Effector memory CD4-positive, alpha-beta T cell (primary cell): ENCODE measurements around the gene NUDT19.

Source experiments
- DNase-seq, 3 donors: peaks; one replicate each; pipeline ENCODE4 v3.0.0-alpha.2; 2020
- H3K27ac ChIP-seq: 2 replicates; pipeline ENCODE4 v1.7.0; 2013; ENCODE audit warnings: mild to moderate bottlenecking, low read length, moderate library complexity; ENCODE audit not compliant: insufficient read depth, poor library complexity, severe bottlenecking
- H3K27me3 ChIP-seq: replicated peaks from 2 replicates; pipeline ENCODE4 v1.7.0; 2013; ENCODE audit warnings: mild to moderate bottlenecking, low read length; ENCODE audit not compliant: insufficient read depth, control insufficient read depth, poor library complexity, severe bottlenecking
- H3K36me3 ChIP-seq: 2 replicates; pipeline ENCODE4 v1.7.0; 2013; ENCODE audit warnings: mild to moderate bottlenecking, low read length, moderate library complexity; ENCODE audit not compliant: control insufficient read depth, insufficient read depth
- H3K4me1 ChIP-seq: 2 replicates; pipeline ENCODE4 v1.7.0; 2013; ENCODE audit warnings: low read length, mild to moderate bottlenecking; ENCODE audit not compliant: control insufficient read depth, insufficient read depth, poor library complexity, severe bottlenecking
- H3K4me3 ChIP-seq: 2 replicates; pipeline ENCODE4 v1.7.0; 2013; ENCODE audit warnings: low read length, low read depth, mild to moderate bottlenecking; ENCODE audit not compliant: insufficient read depth, poor library complexity, severe bottlenecking
- H3K9me3 ChIP-seq: 2 replicates; pipeline ENCODE4 v1.7.0; 2013; ENCODE audit warnings: mild to moderate bottlenecking, low read length, moderate library complexity; ENCODE audit not compliant: control insufficient read depth

Gene NUDT19

DNA sequence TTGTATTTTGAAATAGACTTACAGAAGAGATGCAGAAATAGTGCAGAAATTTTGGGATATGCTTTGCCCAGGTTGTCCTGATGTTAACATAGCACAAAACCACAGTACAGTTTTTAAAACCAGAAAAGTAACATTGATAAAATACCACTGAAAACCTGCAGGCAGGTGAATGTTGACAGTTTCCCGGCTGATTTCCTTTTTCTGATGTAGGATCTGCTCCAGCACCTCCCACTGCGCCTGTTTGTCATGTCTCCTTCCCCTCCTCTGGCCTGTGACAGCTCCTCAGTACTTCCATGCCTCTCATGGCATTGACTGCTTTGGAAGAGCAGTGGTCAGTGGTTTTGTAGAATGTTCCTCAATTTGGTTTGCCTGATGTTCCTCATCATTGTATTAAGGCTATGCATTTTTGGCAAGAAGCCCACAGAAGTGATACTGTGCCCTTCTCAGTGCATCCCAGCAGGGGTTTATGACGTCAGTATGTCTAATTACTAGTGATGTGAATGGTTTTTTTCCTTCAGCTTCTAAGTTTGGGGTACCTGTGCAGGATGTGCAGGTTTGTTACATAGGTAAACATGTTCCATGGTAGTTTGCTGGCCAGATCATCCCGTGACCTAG, 58.9 kb downstream of the NUDT19 start:
- Histone ChIP-seq H3K27me3 (no peaks in the 10 kb centered on the region), H3K36me3 (no peaks in the 10 kb centered on the region), H3K27ac (no peak overlapping the region), H3K4me3 (no peak overlapping the region), H3K4me1 (peaks cover 2% of the 10 kb centered on the region), H3K9me3 (no peaks in the 10 kb centered on the region)
- DNase-seq = no peak

DNA sequence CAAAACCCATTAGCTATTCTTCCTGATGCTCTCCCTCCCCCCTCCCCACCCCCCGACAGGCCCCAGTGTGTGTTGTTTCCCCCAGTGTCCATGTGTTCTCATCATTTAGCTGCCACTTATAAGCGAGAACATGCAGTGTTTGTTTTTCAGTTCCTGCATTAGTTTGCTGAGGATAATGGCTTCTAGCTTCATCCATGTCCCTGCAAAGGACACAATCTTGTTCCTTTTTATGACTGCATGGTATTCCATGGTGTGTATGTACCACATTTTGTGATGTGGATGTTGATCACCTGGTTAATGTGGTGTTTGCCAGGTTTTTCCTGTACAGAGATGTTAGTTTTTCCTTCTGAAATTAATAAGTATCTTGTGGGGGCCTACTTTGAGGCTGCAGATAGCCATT, 59.4 kb downstream of the NUDT19 start:
- Histone ChIP-seq H3K36me3 (no peaks in the 10 kb centered on the region), H3K9me3 (no peaks in the 10 kb centered on the region), H3K4me3 (no peak overlapping the region), H3K4me1 (peaks cover 2% of the 10 kb centered on the region), H3K27me3 (no peaks in the 10 kb centered on the region), H3K27ac (no peak overlapping the region)
- no peak for DNase-seq

DNA sequence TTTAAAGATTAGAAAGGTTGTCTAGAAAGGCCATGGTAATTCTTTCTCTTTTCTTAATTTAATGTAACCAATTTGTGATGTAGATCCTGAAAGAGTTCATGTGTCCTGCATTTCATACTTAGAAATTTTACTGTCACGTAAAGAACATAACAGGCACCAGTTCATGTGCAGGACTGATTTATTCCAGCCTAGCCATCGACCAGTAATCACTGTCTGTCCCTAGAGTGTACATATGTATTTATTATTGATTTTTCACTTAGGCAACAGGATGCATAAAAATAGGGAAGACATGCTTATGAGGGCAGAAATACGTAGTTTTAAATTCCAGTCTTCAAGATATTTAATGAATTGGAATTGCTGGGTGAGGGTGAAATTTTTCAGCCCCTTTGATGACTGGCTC, 65.6 kb downstream of the NUDT19 start:
- Histone ChIP-seq H3K9me3 (no peaks in the 10 kb centered on the region), H3K27ac (no peak overlapping the region), H3K4me3 (no peak overlapping the region), H3K27me3 (no peaks in the 10 kb centered on the region), H3K4me1 (no peaks in the 10 kb centered on the region), H3K36me3 (no peaks in the 10 kb centered on the region)
- no peak for DNase-seq
